ENCODE data around the gene ITCH.
"Not testable (repeated sequence)": the region's sequence is repeated elsewhere in the genome, so short reads cannot be mapped to it uniquely, and the experiment has no call there.

DNA sequence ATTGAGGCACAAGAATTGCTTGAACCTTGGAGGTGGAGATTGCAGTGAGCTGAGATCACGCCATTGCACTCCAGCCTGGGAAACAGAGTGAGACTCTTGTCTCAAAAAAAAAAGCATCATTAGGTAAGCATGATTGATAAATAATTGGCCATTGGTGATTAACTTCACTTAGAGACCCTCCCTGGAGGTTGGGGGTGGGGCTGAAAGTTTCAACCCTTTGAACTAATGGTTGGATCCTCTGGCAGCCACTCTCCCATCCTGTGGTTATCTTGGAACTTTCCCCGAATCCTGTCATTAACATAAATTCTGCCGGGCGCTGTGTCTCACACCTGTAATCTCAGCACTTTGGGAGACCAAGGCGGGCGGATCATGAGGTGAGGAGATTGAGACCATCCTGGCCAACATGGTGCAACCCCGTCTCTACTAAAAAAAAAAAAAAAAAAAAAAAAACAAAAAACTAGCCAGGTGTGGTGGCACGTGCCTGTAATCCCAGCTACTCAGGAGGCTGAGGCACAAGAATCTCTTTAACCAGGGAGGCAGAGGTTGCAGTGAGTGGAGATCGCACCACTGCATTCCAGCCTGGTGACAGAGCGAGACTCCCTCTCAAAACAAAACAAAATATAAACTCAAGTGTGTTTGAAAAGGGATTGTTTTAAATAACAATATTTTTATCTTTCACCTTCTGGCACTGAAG, 17.1 kb upstream of the ITCH start:
- TF ChIP-seq EZH2 (IDR thresholded peaks at IDR 0.05; ENCODE audit: insufficient read depth, poor library complexity, severe bottlenecking); EZH2phosphoT487 (IDR thresholded peaks at IDR 0.05; ENCODE audit: insufficient read depth, low read depth): not testable (repeated sequence)
